HEK293 (cell line): ENCODE measurements around the gene RPL9.

Source experiments
- KLF9 ChIP-seq: fragments of 450-650 bp; formaldehyde crosslinking; IDR thresholded peaks from 2 replicates; pipeline ENCODE4 v1.5.1; 2016; ENCODE audit warnings: missing biosample characterization, missing genetic modification characterization, low read depth
- REST ChIP-seq: fragments of 450-650 bp; formaldehyde crosslinking; IDR thresholded peaks from 2 replicates; pipeline ENCODE4 v1.5.1; 2016; ENCODE audit warnings: missing biosample characterization, missing genetic modification characterization
- ZBTB8A ChIP-seq: fragments of 450-650 bp; formaldehyde crosslinking; IDR thresholded peaks from 2 replicates; pipeline ENCODE4 v1.5.1; 2016; ENCODE audit warnings: missing biosample characterization, missing genetic modification characterization
- ZNF2 ChIP-seq: fragments of 450-650 bp; formaldehyde crosslinking; IDR thresholded peaks from 2 replicates; pipeline ENCODE4 v1.5.1; 2016; ENCODE audit warnings: missing biosample characterization, missing genetic modification characterization
- ZNF621 ChIP-seq: fragments of 450-650 bp; formaldehyde crosslinking; IDR thresholded peaks from 2 replicates; pipeline ENCODE4 v1.5.1; 2017; ENCODE audit warnings: missing biosample characterization, missing genetic modification characterization
- ZNF777 ChIP-seq: fragments of 450-650 bp; formaldehyde crosslinking; IDR thresholded peaks from 2 replicates; pipeline ENCODE4 v1.5.1; 2017; ENCODE audit warnings: missing biosample characterization, missing genetic modification characterization, borderline replicate concordance
- TF ChIP-seq, protein P1 (sequence below): fragments of 450-650 bp; formaldehyde crosslinking; IDR thresholded peaks from 2 replicates; pipeline ENCODE4 v1.5.1; 2016; ENCODE audit warnings: missing biosample characterization, missing genetic modification characterization
- TF ChIP-seq, protein P2 (sequence below): fragments of 450-650 bp; formaldehyde crosslinking; IDR thresholded peaks from 2 replicates; pipeline ENCODE4 v1.5.1; 2016; ENCODE audit warnings: missing biosample characterization, missing genetic modification characterization

DNA sequence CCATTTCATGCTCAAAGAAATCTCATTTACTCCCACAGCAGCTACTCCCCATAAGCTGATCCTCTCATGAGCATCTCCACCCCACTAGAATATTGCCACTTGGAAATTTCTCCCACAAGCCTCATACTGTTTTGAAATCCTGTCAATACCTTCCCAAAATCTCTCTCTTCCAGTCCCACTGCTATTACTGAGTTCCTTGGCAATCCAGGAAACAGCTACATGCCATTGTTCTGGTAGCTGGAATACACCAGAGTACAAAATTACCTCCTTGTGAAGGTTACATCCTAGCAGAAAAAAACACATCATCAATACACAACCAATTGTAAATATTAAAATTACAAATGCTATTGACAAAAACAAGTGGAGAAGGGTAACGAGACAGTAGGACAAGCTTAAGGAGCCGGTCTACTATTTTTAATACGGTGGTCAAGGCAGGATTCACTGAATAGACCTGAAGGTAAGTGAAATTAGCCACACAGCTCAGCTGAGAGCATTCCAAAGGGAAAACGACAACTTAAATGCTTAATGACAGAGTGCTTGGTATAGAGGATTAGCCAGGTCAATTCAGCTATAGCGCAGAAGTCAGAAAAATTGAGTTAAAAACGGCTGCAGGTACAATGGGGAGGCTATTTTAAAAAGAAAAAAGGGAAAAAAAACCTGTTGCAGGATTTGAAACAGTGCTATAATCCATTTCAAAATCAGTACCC lies 6.4 kb downstream of the RPL9 start:
- TF ChIP-seq, protein P1, sequence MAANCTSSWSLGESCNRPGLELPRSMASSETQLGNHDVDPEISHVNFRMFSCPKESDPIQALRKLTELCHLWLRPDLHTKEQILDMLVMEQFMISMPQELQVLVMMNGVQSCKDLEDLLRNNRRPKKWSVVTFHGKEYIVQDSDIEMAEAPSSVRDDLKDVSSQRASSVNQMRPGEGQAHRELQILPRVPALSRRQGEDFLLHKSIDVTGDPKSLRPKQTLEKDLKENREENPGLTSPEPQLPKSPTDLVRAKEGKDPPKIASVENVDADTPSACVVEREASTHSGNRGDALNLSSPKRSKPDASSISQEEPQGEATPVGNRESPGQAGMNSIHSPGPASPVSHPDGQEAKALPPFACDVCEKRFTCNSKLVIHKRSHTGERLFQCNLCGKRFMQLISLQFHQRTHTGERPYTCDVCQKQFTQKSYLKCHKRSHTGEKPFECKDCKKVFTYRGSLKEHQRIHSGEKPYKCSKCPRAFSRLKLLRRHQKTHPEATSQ (tag by site-specific recombination): no peak
- TF ChIP-seq ZNF2 (tag by site-specific recombination) (no peak), ZNF621 (tag by site-specific recombination) (no peak), ZBTB8A (no peak), KLF9 (tag by site-specific recombination) (no peak), ZNF777 (tag by site-specific recombination) (no peak), REST (tag by site-specific recombination) (no peak)
- TF ChIP-seq, protein P2, sequence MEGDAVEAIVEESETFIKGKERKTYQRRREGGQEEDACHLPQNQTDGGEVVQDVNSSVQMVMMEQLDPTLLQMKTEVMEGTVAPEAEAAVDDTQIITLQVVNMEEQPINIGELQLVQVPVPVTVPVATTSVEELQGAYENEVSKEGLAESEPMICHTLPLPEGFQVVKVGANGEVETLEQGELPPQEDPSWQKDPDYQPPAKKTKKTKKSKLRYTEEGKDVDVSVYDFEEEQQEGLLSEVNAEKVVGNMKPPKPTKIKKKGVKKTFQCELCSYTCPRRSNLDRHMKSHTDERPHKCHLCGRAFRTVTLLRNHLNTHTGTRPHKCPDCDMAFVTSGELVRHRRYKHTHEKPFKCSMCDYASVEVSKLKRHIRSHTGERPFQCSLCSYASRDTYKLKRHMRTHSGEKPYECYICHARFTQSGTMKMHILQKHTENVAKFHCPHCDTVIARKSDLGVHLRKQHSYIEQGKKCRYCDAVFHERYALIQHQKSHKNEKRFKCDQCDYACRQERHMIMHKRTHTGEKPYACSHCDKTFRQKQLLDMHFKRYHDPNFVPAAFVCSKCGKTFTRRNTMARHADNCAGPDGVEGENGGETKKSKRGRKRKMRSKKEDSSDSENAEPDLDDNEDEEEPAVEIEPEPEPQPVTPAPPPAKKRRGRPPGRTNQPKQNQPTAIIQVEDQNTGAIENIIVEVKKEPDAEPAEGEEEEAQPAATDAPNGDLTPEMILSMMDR (tag by site-specific recombination): no peak
